HG03354 (cell line): ENCODE data around the gene SLCO1B3.
"Not testable (repeated sequence)": the region's sequence is repeated elsewhere in the genome, so short reads cannot be mapped to it uniquely, and the experiment has no call there.

ENCODE experiments used
- ATAC-seq: cut with Tn5 transposase; IDR thresholded peaks from one replicate; pipeline ENCODE4 v1.9.1; 2021; ENCODE audit warnings: mild to moderate bottlenecking; ENCODE audit not compliant: unreplicated experiment, poor library complexity, severe bottlenecking

The SLCO1B3 gene, protein sequence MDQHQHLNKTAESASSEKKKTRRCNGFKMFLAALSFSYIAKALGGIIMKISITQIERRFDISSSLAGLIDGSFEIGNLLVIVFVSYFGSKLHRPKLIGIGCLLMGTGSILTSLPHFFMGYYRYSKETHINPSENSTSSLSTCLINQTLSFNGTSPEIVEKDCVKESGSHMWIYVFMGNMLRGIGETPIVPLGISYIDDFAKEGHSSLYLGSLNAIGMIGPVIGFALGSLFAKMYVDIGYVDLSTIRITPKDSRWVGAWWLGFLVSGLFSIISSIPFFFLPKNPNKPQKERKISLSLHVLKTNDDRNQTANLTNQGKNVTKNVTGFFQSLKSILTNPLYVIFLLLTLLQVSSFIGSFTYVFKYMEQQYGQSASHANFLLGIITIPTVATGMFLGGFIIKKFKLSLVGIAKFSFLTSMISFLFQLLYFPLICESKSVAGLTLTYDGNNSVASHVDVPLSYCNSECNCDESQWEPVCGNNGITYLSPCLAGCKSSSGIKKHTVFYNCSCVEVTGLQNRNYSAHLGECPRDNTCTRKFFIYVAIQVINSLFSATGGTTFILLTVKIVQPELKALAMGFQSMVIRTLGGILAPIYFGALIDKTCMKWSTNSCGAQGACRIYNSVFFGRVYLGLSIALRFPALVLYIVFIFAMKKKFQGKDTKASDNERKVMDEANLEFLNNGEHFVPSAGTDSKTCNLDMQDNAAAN

DNA sequence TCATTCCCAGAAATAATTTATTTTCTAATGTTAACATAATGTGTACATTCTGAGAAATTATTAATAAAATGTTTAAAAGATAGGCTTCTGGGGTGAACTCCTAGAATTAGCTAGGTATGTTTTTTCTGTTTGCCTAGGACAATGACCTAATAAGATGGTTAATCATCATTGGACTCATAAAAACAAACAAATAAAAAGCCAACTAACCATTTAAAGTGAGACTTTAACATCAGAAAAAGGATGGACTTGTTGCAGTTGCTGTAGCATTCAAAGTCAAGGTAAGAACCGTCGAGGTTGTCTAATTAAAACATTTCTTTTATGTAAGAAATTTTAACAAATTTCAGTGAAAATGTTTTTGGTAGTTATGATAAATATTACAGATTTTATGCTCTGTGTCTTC is at the start of gene SLCO1B3:
SLCO1B3 (plus strand) TSS at position 219 of the 400 bp plus-strand sequence. CDS start 5,034 bp downstream, outside the sequence.
- ATAC-seq = no peak

DNA sequence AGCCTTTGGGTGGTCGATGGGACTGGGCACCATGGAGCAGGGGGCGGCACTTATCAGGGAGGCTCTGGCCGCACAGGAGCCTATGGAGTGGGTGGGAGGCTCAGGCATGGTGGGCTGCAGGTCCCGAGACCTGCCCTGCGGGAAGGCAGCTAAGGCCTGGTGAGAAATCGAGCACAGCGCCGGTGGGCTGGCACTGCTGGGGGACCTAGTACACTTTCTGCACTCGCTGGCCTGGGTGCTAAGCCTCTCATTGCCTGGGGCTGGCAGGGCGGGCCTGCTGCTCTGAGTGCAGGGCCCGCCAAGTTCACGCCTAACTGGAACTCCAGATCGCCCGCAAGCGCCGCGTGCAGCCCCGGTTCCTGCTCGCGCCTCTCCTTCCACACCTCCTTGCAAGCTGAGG is 33.1 kb upstream of the SLCO1B3 start:
- no peak for ATAC-seq

DNA sequence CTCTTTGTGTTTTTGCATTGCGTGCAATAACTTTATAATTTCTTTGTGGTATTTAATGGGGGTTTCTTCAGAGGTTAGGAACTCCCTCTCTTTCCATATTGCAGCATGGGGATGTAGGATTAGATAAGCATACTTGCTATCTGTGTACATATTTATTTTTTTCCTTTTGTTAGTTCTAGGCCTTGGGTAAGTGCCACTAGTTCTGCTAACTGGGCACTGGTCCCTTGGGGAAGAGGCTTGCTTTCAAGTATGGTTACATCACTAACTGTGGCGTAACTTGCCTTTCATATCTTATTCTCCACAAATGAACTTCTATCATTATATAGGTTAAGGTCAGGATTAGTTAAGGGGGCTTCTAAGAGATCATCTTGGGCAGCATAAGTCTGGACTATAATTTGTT is 31.5 kb upstream of the SLCO1B3 start:
- no peak for ATAC-seq

DNA sequence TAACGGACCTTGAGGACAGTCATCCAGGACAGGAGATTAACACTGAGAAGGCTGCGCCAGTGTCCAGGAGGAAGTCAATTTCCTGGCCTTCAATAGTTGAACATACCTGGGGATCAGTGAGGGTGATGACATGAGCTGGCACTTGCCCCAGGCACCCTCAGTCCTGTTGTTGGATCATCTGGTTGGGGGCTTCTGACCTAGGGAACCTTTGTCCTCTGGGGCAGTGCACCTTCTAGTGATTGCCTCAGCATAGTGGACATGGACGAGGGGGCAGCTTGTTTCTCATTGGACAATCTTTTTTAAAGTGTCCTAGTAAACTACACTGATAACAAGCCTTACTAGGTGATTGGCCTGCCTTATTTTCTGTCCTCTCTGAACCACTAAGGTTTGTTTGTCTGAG is 30.5 kb upstream of the SLCO1B3 start:
- ATAC-seq = not testable (repeated sequence)

DNA sequence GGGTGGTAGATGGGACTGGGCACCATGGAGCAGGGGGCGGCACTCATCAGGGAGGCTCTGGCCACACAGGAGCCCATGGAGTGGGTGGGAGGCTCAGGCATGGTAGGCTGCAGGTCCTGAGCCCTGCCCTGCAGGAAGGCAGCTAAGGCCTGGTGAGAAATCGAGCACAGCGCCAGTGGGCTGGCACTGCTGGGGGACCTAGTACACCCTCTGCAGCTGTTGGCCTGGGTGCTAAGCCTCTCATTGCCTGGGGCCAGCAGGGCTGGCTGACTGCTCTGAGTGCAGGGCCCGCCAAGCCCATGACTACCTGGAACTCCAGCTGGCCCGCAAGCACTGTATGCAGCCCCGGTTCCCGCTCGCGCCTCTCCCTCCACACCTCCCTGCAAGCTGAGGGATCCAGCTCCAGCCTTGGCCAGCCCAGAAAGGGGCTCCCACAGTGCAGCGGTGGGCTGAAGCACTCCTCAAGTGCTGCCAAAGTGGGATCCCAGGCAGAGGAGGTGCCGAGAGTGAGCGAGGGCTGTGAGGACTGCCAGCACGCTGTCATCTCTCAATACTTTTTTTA is 26.6 kb upstream of the SLCO1B3 start:
- ATAC-seq = not testable (repeated sequence)

DNA sequence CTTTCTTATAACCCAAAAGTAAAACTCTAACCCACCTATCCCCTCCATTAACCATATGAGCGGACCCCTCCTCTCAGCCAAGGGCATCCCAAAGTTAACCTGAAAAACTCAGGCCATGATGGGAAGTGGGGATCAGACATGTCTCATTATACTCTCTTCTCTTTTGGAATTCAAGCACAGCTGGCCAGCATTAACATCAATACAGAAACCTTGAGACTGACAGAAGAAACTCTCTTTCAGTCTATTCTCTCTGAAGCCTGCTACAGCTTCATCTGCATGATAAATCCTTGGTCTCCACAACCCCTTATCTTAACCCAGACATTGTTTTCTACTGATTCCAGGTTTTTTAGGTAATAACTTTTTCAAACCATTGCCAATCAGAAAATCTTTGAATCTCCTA is 17.5 kb upstream of the SLCO1B3 start:
- no peak for ATAC-seq

DNA sequence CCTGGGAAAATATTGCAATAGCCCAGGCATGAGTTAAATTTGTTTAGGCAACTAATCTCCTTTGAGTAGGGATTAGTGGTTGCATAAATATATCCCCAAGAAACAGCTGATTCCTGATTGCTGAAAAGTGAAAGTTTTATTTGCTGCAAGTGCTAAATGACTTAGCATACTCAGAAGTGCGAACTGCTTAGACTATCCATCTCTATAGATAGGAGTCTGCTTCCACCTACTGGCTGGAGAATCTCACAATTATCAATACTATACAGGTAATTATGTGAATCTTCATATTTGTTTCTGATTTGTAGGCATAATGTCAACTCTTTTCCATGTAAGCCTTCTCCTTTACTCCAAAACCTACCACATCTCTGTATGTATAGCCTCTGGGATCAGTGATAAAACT is 12.0 kb upstream of the SLCO1B3 start:
- ATAC-seq = no peak

DNA sequence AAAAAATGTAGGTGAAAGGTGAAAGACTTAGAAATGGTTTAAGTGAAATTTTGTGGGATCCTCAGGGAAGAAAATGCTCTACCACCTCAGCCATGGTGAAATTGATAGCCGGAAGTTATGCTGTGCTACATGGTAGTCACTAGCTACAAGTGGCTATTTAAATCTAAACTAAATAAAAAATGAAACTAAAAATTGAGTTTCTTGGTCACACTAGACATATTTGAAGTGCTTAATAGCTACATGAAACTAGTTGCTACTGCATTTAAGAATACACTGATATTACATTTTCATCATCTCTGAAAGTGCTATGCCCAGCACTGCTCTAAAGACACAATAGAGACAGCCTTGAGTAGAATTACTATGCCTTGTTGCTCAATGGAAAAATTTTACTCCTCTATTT is 10.3 kb upstream of the SLCO1B3 start:
- ATAC-seq = no peak

DNA sequence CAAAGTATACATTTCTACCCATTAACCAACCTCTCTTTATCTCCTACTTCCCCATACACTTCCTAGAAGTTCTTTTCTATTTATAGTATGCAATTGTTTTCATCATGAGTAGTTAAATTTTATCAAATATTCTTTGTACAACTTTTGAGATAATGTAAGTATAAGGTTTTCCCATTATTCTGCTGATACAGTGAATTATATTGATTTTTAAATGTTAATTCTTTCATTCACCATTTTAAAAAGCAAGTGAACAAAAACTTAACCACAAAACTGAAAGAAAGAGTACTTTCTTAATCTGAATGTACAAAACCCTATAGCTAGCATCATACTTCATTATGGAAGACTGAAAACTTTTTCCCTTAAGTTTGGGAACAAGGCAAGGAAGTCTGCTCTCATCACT is 9.5 kb upstream of the SLCO1B3 start:
- no peak for ATAC-seq

DNA sequence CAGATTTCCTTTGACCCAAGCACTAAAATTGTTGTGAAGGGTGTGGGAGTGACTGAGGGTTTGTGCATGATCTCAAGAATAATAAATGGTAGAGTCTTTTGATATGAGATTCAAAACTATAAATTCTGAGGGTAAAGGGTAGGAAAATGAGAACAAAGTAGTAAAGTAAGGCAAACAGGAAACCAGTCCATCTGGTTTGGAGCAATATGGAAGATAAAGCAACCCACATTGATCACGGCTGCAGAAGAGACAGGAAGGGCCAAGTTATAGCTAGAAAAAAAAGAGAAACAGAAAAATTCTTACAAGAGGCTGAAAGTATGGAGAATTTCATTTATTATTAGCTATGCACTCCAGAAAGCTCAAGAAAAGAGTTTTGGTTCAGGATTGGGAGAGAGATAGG is 4.6 kb upstream of the SLCO1B3 start:
- no peak for ATAC-seq

DNA sequence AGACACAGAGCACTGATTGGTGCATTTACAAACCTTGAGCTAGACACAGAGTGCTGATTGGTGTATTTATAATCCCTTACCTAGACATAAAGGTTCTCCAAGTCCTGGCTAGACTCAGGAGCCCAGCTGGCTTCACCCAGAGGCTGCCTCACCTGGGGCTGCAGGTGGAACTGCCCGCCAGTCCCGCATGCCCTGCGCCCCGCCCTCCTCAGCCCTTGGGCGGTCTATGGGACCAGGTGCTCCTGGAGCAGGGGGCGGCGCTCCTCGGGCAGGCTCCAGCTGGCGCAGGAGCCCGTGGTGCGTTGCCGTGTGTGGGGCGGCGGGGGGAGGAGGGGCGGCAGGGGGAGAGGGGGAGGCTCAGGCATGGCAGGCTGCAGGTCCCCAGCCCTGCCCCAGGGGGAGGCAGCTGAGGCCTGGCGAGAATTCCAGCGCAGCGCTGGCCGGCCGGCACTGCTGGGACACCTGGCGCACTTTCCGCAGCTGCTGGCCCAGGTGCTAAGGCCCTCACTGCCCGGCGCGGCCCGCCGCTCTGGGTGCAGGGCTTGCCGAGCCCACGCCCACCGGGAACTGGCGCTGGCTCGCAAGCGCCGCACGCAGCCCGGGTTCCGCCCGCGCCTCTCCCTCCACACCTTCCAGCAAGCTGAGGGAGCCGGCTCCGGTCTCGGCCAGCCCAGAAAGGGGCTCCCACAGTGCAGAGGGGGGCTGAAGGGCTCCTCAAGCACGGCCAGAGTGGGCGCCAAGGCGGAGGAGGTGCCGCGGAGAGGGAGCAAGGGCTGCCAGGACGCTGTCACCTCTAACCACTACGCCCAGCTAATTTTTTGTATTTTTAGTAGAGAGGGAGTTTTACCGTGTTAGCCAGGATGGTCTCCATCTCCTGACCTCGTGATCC is 3.1 kb upstream of the SLCO1B3 start:
- ATAC-seq = no peak

DNA sequence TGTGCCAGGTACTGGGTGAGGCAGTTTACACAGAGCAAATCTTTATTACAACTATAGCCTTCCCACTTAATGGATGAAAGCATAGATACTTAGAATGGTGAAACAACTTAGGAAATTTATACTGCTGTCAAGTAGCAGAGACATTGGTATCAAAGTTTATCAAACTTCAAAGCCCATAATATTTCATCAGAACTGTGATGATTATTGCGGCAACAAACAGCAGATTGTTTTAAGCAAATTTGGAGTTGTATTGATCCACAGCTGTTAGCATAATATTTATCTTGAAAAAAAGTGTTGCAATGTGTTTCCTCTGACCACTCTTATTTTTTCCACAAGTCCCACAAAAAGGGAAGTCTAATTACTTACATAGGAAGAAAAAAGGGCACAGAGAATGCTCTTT is 2.0 kb upstream of the SLCO1B3 start:
- ATAC-seq = no peak

DNA sequence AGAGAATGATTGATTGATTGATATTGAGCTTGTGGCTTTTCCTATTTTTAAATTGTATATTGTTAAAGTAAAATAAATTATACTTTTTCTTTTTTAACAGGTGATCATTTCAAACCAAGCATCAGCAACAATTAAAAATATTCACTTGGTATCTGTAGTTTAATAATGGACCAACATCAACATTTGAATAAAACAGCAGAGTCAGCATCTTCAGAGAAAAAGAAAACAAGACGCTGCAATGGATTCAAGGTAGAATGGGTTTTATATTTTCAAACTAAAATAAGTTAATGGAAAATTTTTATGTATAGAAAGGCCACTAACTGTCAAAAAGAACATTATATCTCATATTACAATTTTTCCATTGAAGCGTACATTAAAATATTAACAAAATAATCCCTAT is 5.1 kb downstream of the SLCO1B3 start:
- no peak for ATAC-seq

DNA sequence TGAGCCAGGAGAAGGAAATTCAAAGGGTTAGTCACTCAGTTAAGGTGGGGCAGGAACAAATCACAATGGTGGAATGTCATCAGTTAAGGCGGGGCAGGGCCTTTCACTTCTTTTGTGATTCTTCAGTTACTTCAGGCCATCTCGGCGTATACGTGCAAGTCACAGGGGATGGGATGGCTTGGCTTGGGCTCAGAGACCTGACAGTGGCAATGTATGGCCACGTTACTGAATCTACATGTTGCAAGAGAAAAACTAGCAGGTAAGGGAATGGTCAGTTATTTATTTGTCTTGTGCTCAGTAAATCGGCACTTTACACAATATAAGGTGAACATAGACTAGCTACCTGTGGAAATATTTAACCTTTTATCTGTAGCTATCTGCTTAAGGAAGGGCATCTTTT is 11.9 kb downstream of the SLCO1B3 start:
- no peak for ATAC-seq

DNA sequence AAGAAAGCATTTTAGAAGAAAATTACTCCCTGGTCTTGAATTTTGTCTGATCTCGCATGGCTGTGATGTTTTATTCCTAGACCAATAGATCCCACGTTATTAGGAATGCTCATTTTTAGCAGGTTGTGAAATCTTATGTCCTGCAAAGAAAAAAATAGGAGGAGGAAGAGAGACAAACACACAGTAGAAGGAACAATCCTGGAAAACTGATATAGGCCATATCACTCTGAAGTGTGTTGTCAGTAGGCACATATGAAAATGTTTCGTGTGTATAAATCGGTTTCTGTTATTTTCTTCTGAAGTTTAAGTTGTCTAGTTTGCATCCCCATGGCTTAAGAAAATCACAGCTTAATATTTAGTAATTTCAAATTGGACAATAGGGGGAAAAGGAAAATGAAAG is 12.4 kb downstream of the SLCO1B3 start:
- ATAC-seq = no peak

DNA sequence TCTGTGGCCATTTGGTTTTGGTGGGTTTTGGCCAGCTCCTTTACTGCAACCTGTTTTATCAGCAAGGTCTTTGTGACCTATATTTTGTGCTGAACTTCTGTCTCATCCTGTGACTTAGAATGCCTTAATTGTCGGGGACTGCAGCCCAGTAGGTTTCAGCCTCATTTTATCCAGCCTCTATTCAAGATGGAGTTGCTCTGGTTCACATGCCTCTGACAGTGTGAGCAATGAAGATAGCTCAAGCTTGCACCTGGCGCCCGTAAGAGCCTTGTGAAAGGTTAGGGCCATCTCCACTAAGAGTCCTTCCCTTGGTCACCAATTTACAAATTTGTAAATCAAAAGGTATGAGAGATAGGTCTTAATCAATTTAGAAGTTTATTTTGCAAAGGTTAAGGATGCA is 19.4 kb downstream of the SLCO1B3 start:
- no peak for ATAC-seq

DNA sequence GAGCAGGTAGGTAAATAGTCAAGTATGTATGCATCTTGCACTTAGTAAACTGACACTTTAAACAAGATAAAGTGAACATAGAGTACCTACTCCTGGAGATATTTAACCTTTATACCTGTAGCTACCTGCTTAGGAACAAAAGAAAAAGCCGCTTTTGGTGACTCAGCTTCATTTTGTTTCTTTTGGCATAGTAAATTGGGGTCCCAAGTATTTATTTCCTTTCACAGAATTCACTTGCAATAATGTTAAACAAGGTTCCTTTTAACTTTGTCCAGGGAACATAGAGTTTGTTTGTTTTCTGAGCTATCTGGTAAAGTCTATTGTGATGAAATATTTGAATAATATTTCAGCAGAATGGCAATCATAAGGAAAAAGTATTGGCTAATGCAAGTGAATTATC is 20.0 kb downstream of the SLCO1B3 start:
- ATAC-seq = no peak

DNA sequence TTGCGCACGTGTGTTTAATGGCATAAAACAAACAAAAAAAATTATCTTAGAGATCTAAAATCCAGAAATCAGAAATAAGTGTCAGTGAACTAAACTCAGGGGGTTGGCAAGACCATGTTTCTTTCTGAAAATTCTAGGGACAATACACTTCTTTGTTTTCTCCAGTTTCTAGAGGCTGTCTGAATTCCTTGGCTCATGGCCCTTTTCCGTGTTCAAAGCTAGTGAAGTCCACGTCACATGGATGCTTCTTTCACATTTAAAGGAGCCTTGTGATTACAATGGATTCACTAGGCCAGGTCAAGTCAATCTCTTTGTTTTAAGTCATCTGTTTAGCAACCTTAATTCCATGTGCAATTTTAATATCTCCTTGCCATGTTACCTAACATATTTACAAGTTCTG is 22.4 kb downstream of the SLCO1B3 start:
- no peak for ATAC-seq

DNA sequence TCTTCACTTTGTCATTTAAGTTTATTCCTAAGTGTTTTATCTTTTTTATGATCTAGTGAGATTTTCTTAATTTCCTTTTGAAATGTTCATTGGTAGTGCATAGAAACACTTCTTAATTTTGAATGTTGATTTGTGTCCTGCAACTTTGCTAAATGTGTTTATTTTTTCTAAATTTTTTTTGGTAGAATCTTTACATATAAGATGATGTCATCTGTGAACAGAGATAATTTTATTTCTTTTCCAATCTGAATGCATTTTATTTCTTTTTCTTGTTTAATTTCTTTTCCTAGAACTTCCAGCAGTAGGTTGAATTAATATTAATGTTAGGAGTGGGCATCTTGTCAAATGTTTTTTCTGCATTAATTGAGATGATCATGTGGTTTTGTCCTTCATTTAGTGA is 42.1 kb downstream of the SLCO1B3 start:
- no peak for ATAC-seq

DNA sequence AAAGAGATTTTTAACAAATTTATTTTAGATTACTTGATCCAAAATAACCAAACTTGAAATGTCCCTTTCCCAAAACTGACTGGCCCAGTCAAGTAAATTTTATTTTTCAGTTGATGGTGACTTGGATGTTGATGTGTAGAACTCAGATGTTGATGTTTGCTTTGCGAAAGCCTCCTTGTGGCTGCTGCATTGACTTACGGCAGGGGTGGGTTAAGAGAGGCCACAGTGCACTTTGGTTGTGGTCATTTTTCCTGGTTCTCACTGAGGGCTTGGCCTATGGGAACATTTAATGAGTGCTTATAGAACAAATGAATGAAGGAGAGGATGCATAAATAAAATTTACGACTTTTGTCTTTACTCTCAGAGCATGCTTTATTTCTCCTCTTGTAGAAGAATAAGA is 52.6 kb downstream of the SLCO1B3 start:
- no peak for ATAC-seq
